Measurements from ENCODE around the gene PER1. TPM values are rescaled to one million over a fixed set of nuclear protein-coding genes. Genes with fewer than 3 reads are reported as not detected.

PER1 gene
- total and polyA plus RNA-seq, 2 of the 13 experiments (the other 11 are each of a cell fraction or from before 2014, with no cell fraction given) = 2.6 to 3.6 TPM

DNA sequence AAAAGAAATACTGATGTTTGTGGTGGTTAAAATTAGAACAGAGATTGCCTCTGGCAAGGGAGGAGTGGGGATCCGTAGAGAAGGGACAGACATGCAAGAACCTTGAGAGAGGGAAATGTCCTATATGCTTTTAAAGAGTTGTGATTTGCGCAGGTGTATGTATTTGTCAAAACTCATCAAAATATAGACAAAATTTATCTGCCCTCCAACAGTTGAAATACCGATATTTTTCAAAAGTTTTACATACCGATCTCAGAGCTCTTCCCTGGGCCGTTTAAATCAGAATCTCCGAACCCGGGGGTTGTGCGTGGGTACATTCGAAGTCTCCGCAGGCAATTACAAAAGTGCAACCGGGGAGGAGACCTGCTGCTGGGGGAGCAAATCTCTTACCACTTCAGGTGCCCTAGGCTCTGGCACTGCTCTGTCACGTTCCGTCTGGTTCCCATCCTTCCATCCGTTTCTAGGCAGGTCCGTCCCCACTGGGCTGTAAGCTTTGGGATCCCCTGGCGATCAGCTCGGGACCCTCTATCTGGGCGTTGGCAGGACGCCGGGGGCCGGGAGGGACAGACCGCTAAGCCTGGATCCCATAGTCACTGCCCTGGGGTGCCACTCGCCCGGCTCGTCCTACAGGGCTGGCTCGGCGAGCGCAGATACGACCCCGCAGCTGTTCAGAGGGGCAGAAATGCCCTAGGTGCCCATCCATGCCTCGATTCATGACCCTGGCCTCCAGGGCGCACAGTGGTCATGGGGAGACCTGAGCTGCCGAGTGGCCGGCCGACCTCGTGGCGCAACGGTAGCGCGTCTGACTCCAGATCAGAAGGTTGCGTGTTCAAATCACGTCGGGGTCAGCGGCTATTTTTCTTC is 33.6 kb upstream of the PER1 start (continued):
- TF ChIP-seq SRY (CRISPR knock-in tag; IDR thresholded peaks at IDR 0.05) (peak; percentile 55; the same call in 1 of the 2 replicates), ELF1 (CRISPR knock-in tag; IDR thresholded peaks at IDR 0.05) (no peak; the same call in 1 of the 2 replicates), ZNF547 (CRISPR knock-in tag; IDR thresholded peaks at IDR 0.05) (peak; percentile 16; the same call in 1 of the 2 replicates), CREB1 (IDR thresholded peaks at IDR 0.05) (0 out of 2 replicates have a peak, but pooled peaks have one; percentile 28), CREB1 (CRISPR knock-in tag; IDR thresholded peaks at IDR 0.05) (no peak), KDM4B (CRISPR knock-in tag; IDR thresholded peaks at IDR 0.05) (no peak; the same call in 1 of the 2 replicates), EED (CRISPR knock-in tag; IDR thresholded peaks at IDR 0.05) (no peak; the same call in 1 of the 2 replicates), ZNF343 (CRISPR knock-in tag; IDR thresholded peaks at IDR 0.05) (no peak), SKI (IDR thresholded peaks at IDR 0.05; ENCODE audit: partially characterized antibody) (no peak), ZNF354B (CRISPR knock-in tag; IDR thresholded peaks at IDR 0.05) (no peak), ATM (IDR thresholded peaks at IDR 0.05; ENCODE audit: borderline replicate concordance) (no peak), CREM (IDR thresholded peaks at IDR 0.05) (no peak), CREM (CRISPR knock-in tag; IDR thresholded peaks at IDR 0.05) (no peak)
- TF ChIP-seq, protein P1, sequence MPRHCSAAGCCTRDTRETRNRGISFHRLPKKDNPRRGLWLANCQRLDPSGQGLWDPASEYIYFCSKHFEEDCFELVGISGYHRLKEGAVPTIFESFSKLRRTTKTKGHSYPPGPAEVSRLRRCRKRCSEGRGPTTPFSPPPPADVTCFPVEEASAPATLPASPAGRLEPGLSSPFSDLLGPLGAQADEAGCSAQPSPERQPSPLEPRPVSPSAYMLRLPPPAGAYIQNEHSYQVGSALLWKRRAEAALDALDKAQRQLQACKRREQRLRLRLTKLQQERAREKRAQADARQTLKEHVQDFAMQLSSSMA (CRISPR knock-in tag; IDR thresholded peaks at IDR 0.05) = 0 out of 2 replicates have a peak, but pooled peaks have one; percentile 0
- TF ChIP-seq, protein P2, sequence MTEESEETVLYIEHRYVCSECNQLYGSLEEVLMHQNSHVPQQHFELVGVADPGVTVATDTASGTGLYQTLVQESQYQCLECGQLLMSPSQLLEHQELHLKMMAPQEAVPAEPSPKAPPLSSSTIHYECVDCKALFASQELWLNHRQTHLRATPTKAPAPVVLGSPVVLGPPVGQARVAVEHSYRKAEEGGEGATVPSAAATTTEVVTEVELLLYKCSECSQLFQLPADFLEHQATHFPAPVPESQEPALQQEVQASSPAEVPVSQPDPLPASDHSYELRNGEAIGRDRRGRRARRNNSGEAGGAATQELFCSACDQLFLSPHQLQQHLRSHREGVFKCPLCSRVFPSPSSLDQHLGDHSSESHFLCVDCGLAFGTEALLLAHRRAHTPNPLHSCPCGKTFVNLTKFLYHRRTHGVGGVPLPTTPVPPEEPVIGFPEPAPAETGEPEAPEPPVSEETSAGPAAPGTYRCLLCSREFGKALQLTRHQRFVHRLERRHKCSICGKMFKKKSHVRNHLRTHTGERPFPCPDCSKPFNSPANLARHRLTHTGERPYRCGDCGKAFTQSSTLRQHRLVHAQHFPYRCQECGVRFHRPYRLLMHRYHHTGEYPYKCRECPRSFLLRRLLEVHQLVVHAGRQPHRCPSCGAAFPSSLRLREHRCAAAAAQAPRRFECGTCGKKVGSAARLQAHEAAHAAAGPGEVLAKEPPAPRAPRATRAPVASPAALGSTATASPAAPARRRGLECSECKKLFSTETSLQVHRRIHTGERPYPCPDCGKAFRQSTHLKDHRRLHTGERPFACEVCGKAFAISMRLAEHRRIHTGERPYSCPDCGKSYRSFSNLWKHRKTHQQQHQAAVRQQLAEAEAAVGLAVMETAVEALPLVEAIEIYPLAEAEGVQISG (CRISPR knock-in tag; IDR thresholded peaks at IDR 0.05) = peak; percentile 60
- TF ChIP-seq, protein P3, sequence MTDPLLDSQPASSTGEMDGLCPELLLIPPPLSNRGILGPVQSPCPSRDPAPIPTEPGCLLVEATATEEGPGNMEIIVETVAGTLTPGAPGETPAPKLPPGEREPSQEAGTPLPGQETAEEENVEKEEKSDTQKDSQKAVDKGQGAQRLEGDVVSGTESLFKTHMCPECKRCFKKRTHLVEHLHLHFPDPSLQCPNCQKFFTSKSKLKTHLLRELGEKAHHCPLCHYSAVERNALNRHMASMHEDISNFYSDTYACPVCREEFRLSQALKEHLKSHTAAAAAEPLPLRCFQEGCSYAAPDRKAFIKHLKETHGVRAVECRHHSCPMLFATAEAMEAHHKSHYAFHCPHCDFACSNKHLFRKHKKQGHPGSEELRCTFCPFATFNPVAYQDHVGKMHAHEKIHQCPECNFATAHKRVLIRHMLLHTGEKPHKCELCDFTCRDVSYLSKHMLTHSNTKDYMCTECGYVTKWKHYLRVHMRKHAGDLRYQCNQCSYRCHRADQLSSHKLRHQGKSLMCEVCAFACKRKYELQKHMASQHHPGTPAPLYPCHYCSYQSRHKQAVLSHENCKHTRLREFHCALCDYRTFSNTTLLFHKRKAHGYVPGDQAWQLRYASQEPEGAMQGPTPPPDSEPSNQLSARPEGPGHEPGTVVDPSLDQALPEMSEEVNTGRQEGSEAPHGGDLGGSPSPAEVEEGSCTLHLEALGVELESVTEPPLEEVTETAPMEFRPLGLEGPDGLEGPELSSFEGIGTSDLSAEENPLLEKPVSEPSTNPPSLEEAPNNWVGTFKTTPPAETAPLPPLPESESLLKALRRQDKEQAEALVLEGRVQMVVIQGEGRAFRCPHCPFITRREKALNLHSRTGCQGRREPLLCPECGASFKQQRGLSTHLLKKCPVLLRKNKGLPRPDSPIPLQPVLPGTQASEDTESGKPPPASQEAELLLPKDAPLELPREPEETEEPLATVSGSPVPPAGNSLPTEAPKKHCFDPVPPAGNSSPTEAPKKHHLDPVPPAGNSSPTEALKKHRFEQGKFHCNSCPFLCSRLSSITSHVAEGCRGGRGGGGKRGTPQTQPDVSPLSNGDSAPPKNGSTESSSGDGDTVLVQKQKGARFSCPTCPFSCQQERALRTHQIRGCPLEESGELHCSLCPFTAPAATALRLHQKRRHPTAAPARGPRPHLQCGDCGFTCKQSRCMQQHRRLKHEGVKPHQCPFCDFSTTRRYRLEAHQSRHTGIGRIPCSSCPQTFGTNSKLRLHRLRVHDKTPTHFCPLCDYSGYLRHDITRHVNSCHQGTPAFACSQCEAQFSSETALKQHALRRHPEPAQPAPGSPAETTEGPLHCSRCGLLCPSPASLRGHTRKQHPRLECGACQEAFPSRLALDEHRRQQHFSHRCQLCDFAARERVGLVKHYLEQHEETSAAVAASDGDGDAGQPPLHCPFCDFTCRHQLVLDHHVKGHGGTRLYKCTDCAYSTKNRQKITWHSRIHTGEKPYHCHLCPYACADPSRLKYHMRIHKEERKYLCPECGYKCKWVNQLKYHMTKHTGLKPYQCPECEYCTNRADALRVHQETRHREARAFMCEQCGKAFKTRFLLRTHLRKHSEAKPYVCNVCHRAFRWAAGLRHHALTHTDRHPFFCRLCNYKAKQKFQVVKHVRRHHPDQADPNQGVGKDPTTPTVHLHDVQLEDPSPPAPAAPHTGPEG (CRISPR knock-in tag; IDR thresholded peaks at IDR 0.05) = no peak
- TF ChIP-seq, protein P4, sequence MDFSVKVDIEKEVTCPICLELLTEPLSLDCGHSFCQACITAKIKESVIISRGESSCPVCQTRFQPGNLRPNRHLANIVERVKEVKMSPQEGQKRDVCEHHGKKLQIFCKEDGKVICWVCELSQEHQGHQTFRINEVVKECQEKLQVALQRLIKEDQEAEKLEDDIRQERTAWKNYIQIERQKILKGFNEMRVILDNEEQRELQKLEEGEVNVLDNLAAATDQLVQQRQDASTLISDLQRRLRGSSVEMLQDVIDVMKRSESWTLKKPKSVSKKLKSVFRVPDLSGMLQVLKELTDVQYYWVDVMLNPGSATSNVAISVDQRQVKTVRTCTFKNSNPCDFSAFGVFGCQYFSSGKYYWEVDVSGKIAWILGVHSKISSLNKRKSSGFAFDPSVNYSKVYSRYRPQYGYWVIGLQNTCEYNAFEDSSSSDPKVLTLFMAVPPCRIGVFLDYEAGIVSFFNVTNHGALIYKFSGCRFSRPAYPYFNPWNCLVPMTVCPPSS (IDR thresholded peaks at IDR 0.05) = no peak
- TF ChIP-seq, protein P5, sequence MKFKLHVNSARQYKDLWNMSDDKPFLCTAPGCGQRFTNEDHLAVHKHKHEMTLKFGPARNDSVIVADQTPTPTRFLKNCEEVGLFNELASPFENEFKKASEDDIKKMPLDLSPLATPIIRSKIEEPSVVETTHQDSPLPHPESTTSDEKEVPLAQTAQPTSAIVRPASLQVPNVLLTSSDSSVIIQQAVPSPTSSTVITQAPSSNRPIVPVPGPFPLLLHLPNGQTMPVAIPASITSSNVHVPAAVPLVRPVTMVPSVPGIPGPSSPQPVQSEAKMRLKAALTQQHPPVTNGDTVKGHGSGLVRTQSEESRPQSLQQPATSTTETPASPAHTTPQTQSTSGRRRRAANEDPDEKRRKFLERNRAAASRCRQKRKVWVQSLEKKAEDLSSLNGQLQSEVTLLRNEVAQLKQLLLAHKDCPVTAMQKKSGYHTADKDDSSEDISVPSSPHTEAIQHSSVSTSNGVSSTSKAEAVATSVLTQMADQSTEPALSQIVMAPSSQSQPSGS (CRISPR knock-in tag; IDR thresholded peaks at IDR 0.05) = peak; percentile 58; the same call in 1 of the 2 replicates

Measured in HepG2 (cell line).